CD14-positive monocyte (primary cell): Measurements from ENCODE around the gene PDE11A. TPM values are rescaled to one million over a fixed set of nuclear protein-coding genes. Genes with fewer than 3 reads are reported as not detected.
"Not testable (repeated sequence)": the region's sequence is repeated elsewhere in the genome, so short reads cannot be mapped to it uniquely, and the experiment has no call there.

Experiments
- DNase-seq, 3 donors: peaks; one replicate each; pipeline ENCODE4 v3.0.0-alpha.2; 2011 to 2022
- H2AFZ ChIP-seq: 2 replicates; pipeline ENCODE4 v1.6.0; 2012; ENCODE audit warnings: mild to moderate bottlenecking, low read depth, low read length, inconsistent platforms; ENCODE audit not compliant: insufficient read depth, poor library complexity, severe bottlenecking
- H3K27ac ChIP-seq, 2 donors: 1 replicate in 1 of 2; 2 replicates in 1 of 2; pipeline ENCODE4 v1.5.1; 2012 to 2013; ENCODE audit warnings: low read length in 2 of 2, control low read depth in 1 of 2, inconsistent platforms in 1 of 2, low read depth in 1 of 2, mild to moderate bottlenecking in 1 of 2
- H3K27me3 ChIP-seq, 2 donors: one replicate each; pipeline versions ENCODE4 v1.6.0 to v1.6.1; 2011 to 2013; ENCODE audit warnings: low read length in 2 of 2; ENCODE audit not compliant: control insufficient read depth in 2 of 2, insufficient read depth in 2 of 2
- H3K36me3 ChIP-seq, 2 donors: replicated peaks in 1 of 2; 1 replicate in 1 of 2; 2 replicates in 1 of 2; pipeline versions ENCODE4 v1.5.1 to v1.6.1; 2012 to 2013; ENCODE audit warnings: low read length in 2 of 2, control low read depth in 1 of 2, inconsistent platforms in 1 of 2, mild to moderate bottlenecking in 1 of 2; ENCODE audit not compliant: insufficient read depth in 2 of 2, control insufficient read depth in 1 of 2
- H3K4me1 ChIP-seq, 2 donors: 1 replicate in 1 of 2; 2 replicates in 1 of 2; pipeline versions ENCODE4 v1.5.1 to v1.6.1; 2012 to 2013; ENCODE audit warnings: low read length in 2 of 2, control low read depth in 1 of 2, inconsistent platforms in 1 of 2, mild to moderate bottlenecking in 1 of 2, moderate library complexity in 1 of 2; ENCODE audit not compliant: insufficient read depth in 2 of 2, control insufficient read depth in 1 of 2
- H3K4me2 ChIP-seq: replicated peaks from 2 replicates; pipeline ENCODE3; 2012; ENCODE audit warnings: low read length, moderate library complexity, mild to moderate bottlenecking; ENCODE audit not compliant: poor library complexity, severe bottlenecking; ENCODE audit errors: extremely low read depth
- H3K4me3 ChIP-seq, 3 experiments: fragments of 200-600 bp in 1 of 3; sonication (generic) in 1 of 3; replicated peaks in 1 of 3; 1 replicate in 2 of 3; 2 replicates in 1 of 3; pipeline ENCODE4 v1.5.1; 2011 to 2013; ENCODE audit warnings: low read length in 3 of 3, mild to moderate bottlenecking in 3 of 3, control low read depth in 2 of 3, low read depth in 2 of 3, inconsistent platforms in 1 of 3, moderate library complexity in 1 of 3
- H3K79me2 ChIP-seq: 2 replicates; pipeline ENCODE4 v1.6.0; 2012; ENCODE audit warnings: mild to moderate bottlenecking, control low read depth, inconsistent platforms, low read length, moderate library complexity; ENCODE audit not compliant: insufficient read depth
- H3K9ac ChIP-seq: 2 replicates; pipeline ENCODE4 v1.6.0; 2017; ENCODE audit warnings: low read length, mild to moderate bottlenecking; ENCODE audit not compliant: insufficient read depth, poor library complexity, severe bottlenecking
- H3K9me3 ChIP-seq, 2 donors: replicated peaks in 1 of 2; 1 replicate in 1 of 2; 2 replicates in 1 of 2; pipeline versions ENCODE4 v1.5.1 to v1.6.1; 2012 to 2013; ENCODE audit warnings: low read length in 2 of 2, control low read depth in 1 of 2; ENCODE audit not compliant: control insufficient read depth in 1 of 2, insufficient read depth in 1 of 2
- H4K20me1 ChIP-seq: 2 replicates; pipeline ENCODE4 v1.6.0; 2012; ENCODE audit warnings: mild to moderate bottlenecking, low read length, control low read depth, moderate library complexity; ENCODE audit not compliant: insufficient read depth
- H3K27ac Mint-ChIP-seq, 7 donors: one replicate each; pipeline ENCODE4 v1.8.0; 2020; ENCODE audit warnings: mild to moderate bottlenecking in 7 of 7, mixed read lengths in 7 of 7, moderate library complexity in 6 of 7, inconsistent platforms in 2 of 7
- H3K27me3 Mint-ChIP-seq, 3 donors: one replicate each; pipeline ENCODE4 v1.8.0; 2021 to 2022; ENCODE audit warnings: low read depth in 3 of 3, mild to moderate bottlenecking in 3 of 3, mixed read lengths in 3 of 3, moderate library complexity in 3 of 3, inconsistent platforms in 1 of 3
- H3K36me3 Mint-ChIP-seq, 2 donors: one replicate each; pipeline ENCODE4 v1.8.0; 2020; ENCODE audit warnings: mixed read lengths in 2 of 2, inconsistent platforms in 1 of 2, mild to moderate bottlenecking in 1 of 2
- H3K4me1 Mint-ChIP-seq: one replicate; pipeline ENCODE4 v1.8.0; 2020; ENCODE audit warnings: mild to moderate bottlenecking, mixed read lengths
- H3K4me3 Mint-ChIP-seq, 2 donors: one replicate each; pipeline ENCODE4 v1.8.0; 2020; ENCODE audit warnings: mild to moderate bottlenecking in 2 of 2, mixed read lengths in 2 of 2, moderate library complexity in 1 of 2
- H3K9me3 Mint-ChIP-seq, 7 donors: one replicate each; pipeline ENCODE4 v1.8.0; 2020 to 2022; ENCODE audit warnings: mixed read lengths in 7 of 7, mild to moderate bottlenecking in 6 of 7, moderate library complexity in 6 of 7, inconsistent platforms in 2 of 7
- CTCF ChIP-seq: fragments of 200-600 bp; IDR thresholded peaks from one replicate; pipeline ENCODE4 v1.8.0; 2022; ENCODE audit warnings: antibody characterized with exemption, mild to moderate bottlenecking
- WGBS: methylation state at CpG from one replicate; pipeline ENCODE4 v1.1.5; 2013; ENCODE audit warnings: missing lambda C conversion rate; ENCODE audit not compliant: insufficient coverage; 5-methylcytosine and 5-hydroxymethylcytosine counted together
- intact Hi-C, 2 donors: fragments of 100-400 bp; cut with micrococcal nuclease; formaldehyde crosslinking; loops; one replicate each; pipeline versions ENCODE4 v1.15.0 to v1.15.1; 2023
- polyA plus RNA-seq, 3 donors: library from polyadenylated mRNA; depleted of rRNA in 1 of 3; unstranded in 2 of 3; stranded (reverse) in 1 of 3; fragments of 300-500 nt in 2 of 3; fragments of >200 nt in 1 of 3; fragmentation: Illumina TruSeq in 2 of 3; gene quantifications; 1 replicate in 2 of 3; 2 replicates in 1 of 3; pipeline ENCODE4 v1.2.3, GENCODE V29; 2012 to 2021

PDE11A gene
- polyA plus RNA-seq, 3 donors = not detected

GRCh38 chr2:178056345-178056744 lies 16.2 kb downstream of the PDE11A start:
- Mint-ChIP-seq H3K27ac (no peak overlapping the region), H3K4me3 (no peak overlapping the region), H3K9me3 (peaks cover 0 to 7% (median 1%) of the 10 kb centered on the region in 7 donors), H3K27me3 (peaks cover 0 to 3% (median 2%) of the 10 kb centered on the region in 3 donors), H3K4me1 (no peaks in the 10 kb centered on the region), H3K36me3 (no peaks in the 10 kb centered on the region)
- Histone ChIP-seq H4K20me1 (no peaks in the 10 kb centered on the region), H3K79me2 (no peaks in the 10 kb centered on the region), H3K9me3 (no peaks in the 10 kb centered on the region), H3K27ac (no peak overlapping the region), H3K4me3 (no peak overlapping the region), H3K9ac (no peak overlapping the region), H3K4me1 (no peaks in the 10 kb centered on the region), H2AFZ (no peak overlapping the region), H3K27me3 (no peaks in the 10 kb centered on the region), H3K36me3 (no peaks in the 10 kb centered on the region), H3K4me2 (no peak overlapping the region)
- intact Hi-C loops = no loop called here
- TF ChIP-seq CTCF = no peak
- no peak for DNase-seq
- WGBS = no CpG with 5 or more reads among the region's 1 CpG

GRCh38 chr2:178051257-178051656 lies 21.3 kb downstream of the PDE11A start:
- H2AFZ ChIP-seq, DNase-seq, H3K4me3 ChIP-seq, intact Hi-C loops, H3K4me2 ChIP-seq, H3K27me3 ChIP-seq, H3K9ac ChIP-seq, H4K20me1 ChIP-seq, H3K4me3 Mint-ChIP-seq, H3K36me3 Mint-ChIP-seq, H3K36me3 ChIP-seq, H3K4me1 ChIP-seq, H3K4me1 Mint-ChIP-seq, H3K27ac Mint-ChIP-seq, H3K27ac ChIP-seq, H3K79me2 ChIP-seq, H3K9me3 ChIP-seq, H3K27me3 Mint-ChIP-seq: not testable (repeated sequence)
- no CpG with 5 or more reads among the region's 2 CpGs for WGBS
- peaks cover 0 to 13% (median 9%) of the 10 kb centered on the region in 7 donors for H3K9me3 Mint-ChIP-seq
